22Rv1 (cell line): ENCODE measurements around the gene GAK.

ENCODE experiments used
- H3K27ac ChIP-seq: fragments of 450-650 bp; 2 replicates; pipeline ENCODE4 v1.5.1; 2017
- ZFX ChIP-seq: fragments of 450-650 bp; IDR thresholded peaks from 2 replicates; pipeline ENCODE4 v1.6.1; 2017; ENCODE audit warnings: antibody characterized with exemption, borderline replicate concordance
- TF ChIP-seq, protein P1 (sequence below): fragments of 450-650 bp; IDR thresholded peaks from 2 replicates; pipeline ENCODE4 v1.5.1; 2017; ENCODE audit warnings: mild to moderate bottlenecking

Gene GAK

DNA sequence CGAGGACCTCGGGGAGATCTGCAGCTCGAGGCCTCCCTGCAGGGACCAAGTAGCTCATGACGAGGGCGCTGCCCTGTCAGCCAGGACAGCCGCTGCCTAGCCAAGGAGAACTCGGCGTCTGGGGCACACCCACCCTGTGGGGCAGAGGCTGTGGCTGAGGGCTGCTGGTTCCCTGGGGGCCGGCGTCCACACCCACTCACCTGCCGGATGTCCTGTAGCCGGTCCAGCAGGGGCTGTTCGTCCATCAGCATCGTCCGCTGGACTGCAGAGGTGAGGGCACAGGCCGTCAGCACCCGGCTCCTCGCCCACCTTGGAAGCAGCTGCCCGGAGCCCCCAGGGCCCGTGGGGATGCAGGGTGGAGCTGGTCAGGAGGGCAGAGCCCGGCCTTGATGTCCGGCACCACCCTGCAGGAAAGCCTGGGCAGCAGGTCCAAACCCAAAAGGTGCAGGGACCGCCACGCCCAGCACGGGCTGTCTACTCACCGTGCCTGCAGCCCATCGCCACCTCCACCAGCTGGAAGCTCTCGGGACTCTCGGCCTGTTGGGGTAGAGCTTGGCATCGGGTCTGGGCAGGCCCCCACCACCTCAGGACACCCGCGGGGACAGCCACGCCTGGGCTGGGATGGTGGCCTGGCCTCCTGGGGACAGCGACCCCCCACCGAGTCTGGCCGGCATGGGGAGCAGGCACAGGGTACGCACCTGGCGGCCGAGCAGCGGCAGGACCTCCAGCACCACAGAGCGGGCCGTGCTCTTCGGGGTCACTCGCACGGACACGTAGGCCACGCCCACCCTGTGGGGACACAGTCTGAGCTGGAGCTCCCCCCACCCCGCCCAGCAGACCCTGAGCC lies 34.4 kb upstream of the GAK start:
- no peak for TF ChIP-seq ZFX
- TF ChIP-seq, protein P1, sequence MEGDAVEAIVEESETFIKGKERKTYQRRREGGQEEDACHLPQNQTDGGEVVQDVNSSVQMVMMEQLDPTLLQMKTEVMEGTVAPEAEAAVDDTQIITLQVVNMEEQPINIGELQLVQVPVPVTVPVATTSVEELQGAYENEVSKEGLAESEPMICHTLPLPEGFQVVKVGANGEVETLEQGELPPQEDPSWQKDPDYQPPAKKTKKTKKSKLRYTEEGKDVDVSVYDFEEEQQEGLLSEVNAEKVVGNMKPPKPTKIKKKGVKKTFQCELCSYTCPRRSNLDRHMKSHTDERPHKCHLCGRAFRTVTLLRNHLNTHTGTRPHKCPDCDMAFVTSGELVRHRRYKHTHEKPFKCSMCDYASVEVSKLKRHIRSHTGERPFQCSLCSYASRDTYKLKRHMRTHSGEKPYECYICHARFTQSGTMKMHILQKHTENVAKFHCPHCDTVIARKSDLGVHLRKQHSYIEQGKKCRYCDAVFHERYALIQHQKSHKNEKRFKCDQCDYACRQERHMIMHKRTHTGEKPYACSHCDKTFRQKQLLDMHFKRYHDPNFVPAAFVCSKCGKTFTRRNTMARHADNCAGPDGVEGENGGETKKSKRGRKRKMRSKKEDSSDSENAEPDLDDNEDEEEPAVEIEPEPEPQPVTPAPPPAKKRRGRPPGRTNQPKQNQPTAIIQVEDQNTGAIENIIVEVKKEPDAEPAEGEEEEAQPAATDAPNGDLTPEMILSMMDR, result no peak
- H3K27ac ChIP-seq, result no peak overlapping the region; the same call in 1 of the 2 replicates

DNA sequence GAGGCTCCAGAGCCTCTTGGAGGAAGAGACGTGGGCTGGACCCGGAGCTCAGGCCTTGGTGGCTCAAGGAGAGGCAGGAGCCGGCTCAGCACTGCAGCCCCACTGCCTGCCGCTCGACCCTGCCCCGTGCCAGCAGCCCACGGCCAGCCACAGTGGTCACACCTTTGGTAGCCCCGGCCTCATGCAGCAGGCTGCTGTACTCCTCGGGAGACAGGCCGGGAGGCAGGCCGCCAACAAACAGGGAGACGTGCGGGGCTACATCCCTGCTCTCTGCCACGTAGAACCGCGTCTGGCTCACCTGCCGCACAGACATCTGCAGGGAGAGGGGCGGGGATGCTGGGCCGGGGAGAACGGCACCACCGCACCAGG lies 33.6 kb upstream of the GAK start:
- no peak for TF ChIP-seq ZFX
- TF ChIP-seq, protein P1, result no peak

DNA sequence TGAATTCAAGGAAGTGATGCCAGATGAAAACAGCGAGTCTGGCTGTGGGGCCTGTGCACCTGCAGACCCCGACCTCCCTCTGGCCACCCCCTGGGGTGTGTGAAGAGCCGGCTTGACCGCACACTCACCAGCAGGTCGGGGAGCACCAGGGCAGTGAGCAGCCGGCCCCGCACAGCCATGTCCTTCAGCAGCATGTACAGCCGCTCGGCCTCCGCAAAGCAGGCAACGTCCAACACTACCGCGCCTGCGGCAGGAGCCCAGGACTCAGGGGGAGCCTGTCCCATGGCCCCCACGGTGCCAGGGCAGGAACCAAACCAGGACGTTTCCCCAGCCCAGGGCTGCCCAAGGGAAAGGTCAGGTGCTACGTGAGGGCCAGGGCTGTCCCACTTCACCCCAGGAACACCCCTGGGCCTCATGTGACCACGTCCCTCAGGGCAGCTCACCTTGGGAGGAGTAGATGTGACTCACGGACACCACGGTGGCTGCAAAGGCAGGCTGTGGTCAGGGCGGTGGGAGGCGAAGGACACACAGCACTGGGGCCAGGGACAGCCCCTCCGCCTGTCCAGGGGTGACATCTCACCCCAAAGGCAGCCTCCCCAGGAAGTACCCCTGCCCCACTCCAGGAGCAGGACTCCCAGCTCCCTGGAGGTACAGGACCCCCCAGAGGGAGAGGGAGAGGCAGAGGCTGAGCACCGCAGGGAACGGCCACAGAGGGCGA lies 33.1 kb upstream of the GAK start:
- TF ChIP-seq ZFX, result no peak
- TF ChIP-seq, protein P1, result no peak
- peak overlapping the region; percentile 8; the same call in 1 of the 2 replicates for H3K27ac ChIP-seq

More for the DNA sequence above, 33.6 kb upstream of the GAK start:
- peak overlapping the region; percentile 8; the same call in 1 of the 2 replicates for H3K27ac ChIP-seq

DNA sequence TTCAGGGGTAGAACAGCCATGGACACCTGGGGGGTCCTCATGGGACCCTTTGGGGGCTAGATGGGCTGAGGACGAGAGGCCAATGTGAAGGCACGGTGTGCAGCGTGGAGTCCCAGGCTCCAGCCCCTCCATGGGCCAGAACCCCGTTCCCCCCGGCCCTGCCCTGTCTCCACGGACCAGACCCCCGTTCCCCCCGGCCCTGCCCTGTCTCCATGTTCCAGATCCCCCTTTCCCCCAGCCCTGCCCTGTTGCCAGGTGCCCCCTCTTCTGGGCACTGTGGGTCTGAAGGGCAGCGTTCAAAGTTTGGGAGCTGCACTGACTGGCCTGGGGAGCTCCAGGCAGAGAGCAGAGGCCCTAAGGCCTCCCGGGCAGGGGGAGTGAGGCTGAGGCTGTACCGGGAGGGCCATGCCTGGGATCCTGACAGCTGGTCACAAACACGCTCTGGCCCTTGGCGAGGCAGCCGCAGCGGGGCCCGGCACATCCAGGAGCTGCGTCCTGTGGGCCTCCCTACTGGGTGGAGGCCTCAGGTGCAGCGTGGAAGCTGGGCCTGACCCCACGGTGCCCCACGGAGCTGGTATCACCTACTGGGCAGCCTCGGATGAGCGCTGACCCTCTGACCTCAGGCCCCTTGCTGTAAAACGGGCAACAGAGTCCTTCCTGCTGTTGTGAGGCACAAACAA lies 32.4 kb upstream of the GAK start:
- H3K27ac ChIP-seq, result no peak overlapping the region
- no peak for TF ChIP-seq ZFX
- TF ChIP-seq, protein P1, result no peak

DNA sequence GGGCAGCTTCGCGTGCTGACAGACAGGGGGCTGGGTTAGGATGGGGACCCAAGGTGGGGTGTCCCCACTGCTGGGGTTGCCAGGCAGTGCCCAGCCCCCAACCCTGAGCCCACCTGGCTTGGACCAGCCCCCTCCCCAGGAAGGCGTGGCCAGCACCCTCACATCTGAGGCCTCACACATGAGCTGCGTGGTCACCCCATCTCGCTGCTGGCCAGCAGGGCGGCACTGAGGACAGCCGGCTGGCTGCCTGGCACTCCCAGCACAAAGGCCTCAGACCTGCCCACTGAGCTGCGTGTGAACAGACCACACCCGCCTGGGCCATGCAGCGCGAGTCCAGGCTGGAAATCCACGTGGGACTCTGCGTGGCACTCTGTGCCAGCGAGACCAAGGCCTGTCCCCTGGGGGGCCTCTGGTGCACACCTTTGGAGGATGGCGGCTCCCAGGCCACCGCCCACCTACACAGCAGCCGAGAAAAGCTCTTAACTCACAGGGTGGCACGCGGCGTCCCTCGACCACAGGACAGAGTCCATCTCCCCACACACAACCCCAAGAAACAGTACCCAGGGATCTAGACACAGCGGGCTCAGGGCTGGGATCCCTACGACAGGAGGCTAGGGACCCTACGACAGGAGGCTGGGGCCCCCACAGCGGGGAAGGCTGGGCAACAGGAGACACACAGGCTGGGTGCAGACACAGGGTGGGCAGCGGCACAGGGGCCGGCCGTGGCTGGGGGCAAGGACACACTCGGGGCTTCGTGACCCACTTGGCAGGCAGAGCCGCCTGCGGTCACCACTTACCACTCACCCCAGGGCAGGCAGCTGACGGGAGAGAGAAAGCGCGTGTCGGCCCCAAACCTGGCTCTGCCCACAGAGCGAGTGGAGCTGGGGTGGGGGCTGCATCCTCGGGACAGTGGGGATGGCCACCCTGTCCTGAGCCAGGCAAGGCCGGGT lies 31.4 kb upstream of the GAK start:
- H3K27ac ChIP-seq, result peak overlapping the region; percentile 91
- TF ChIP-seq, protein P1, result peak; percentile 14; the same call in 1 of the 2 replicates
- no peak for TF ChIP-seq ZFX
